ENCODE results near the gene KLF12.
A peak's percentile ranks its signal among the peaks of the same experiment; 100 is the strongest.

KLF12 gene

GRCh38 chr13:74134221-74134776 is at the start of gene KLF12:
KLF12 (minus strand) TSS chr13:74134404.
- DNase-seq (ENCODE audit: insufficient read length, low spot score): peak; percentile 34
- TF ChIP-seq, protein P1, sequence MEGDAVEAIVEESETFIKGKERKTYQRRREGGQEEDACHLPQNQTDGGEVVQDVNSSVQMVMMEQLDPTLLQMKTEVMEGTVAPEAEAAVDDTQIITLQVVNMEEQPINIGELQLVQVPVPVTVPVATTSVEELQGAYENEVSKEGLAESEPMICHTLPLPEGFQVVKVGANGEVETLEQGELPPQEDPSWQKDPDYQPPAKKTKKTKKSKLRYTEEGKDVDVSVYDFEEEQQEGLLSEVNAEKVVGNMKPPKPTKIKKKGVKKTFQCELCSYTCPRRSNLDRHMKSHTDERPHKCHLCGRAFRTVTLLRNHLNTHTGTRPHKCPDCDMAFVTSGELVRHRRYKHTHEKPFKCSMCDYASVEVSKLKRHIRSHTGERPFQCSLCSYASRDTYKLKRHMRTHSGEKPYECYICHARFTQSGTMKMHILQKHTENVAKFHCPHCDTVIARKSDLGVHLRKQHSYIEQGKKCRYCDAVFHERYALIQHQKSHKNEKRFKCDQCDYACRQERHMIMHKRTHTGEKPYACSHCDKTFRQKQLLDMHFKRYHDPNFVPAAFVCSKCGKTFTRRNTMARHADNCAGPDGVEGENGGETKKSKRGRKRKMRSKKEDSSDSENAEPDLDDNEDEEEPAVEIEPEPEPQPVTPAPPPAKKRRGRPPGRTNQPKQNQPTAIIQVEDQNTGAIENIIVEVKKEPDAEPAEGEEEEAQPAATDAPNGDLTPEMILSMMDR (IDR thresholded peaks at IDR 0.05; ENCODE audit: insufficient read depth, missing control alignments): no peak
- FAIRE-seq: no peak

- TF ChIP-seq, protein P1 (IDR thresholded peaks at IDR 0.05; ENCODE audit: insufficient read depth, missing control alignments): no peak
- FAIRE-seq: no peak
- DNase-seq (ENCODE audit: insufficient read length, low spot score): no peak
Observed at GRCh38 chr13:74182491-74182890, 48.3 kb upstream of the KLF12 start.

GRCh38 chr13:74174810-74175209 is 40.6 kb upstream of the KLF12 start:
- no peak for FAIRE-seq
- TF ChIP-seq, protein P1 (IDR thresholded peaks at IDR 0.05; ENCODE audit: insufficient read depth, missing control alignments): no peak
- DNase-seq (ENCODE audit: insufficient read length, low spot score): no peak

DNA sequence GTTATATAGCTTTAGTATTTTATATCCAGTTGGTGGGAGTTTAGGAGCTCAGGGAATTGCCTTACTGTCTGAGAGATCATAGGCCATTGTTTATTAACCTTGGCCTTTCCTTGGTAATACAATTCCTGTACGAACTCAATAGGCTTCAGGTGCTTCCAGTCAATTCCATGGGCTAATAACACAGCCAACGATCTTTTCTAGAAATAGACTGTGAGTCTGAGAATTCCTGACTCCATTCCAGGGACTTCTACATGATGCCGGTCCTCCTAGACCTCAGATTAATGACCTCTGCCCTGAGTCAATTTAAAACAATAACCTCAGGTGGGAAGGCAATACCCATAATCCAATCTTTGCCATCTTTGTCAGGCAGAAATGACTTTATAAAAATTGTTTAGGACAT is 39.6 kb upstream of the KLF12 start:
- FAIRE-seq (no peak), DNase-seq (ENCODE audit: insufficient read length, low spot score) (no peak)
- TF ChIP-seq, protein P1 (IDR thresholded peaks at IDR 0.05; ENCODE audit: insufficient read depth, missing control alignments): no peak

- FAIRE-seq (no peak), DNase-seq (ENCODE audit: insufficient read length, low spot score) (no peak)
- TF ChIP-seq, protein P1 (IDR thresholded peaks at IDR 0.05; ENCODE audit: insufficient read depth, missing control alignments): no peak
Observed at GRCh38 chr13:74171641-74172040, 37.4 kb upstream of the KLF12 start.

DNA sequence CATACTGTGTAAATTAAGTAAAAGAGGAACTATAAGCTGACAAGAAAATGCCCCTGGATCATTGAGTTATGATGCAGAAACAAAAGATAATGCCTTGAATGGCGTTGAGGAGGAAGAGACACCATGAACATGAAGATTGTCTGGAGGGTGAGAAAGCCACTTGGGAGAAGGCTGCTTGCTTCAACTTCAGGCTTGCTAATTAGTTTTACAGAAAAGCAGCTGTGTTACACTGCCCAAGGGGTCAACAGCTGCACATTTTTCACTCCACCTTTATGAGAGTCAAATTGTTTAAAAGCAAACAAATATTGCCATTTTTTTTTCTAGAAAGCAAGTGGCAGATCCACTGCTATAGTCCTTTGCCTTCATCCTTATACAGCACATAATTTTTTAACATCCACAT is 35.5 kb upstream of the KLF12 start:
- FAIRE-seq (no peak), DNase-seq (ENCODE audit: insufficient read length, low spot score) (no peak)
- TF ChIP-seq, protein P1 (IDR thresholded peaks at IDR 0.05; ENCODE audit: insufficient read depth, missing control alignments): no peak

DNA sequence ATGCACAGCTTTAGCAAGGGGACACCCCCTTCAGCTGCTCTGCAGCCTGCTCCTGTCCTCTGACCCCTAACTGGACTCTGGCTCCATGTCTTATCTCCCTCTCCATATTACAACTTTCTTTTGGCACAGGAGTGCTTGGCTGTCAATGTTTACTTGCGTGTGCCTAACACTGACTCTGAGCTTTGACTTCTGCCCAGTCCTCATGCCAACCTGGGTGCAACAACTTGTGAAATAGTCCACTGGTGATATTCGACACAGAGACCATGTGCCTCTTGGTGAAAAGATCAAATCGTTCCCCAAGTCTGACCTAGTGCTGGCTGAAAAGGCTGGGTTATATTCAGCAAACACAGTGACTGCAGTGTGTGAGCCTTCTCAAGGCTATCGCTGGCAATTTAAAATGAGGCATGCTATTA is 34.1 kb upstream of the KLF12 start:
- no peak for FAIRE-seq
- TF ChIP-seq, protein P1 (IDR thresholded peaks at IDR 0.05; ENCODE audit: insufficient read depth, missing control alignments): no peak
- DNase-seq (ENCODE audit: insufficient read length, low spot score): no peak

All from D721Med (cell line).